ENCODE data around the gene YTHDC1.
"Not testable (repeated sequence)": the region's sequence is repeated elsewhere in the genome, so short reads cannot be mapped to it uniquely, and the experiment has no call there.

The YTHDC1 gene

GRCh38 chr4:68287704-68288392 lies 62.0 kb downstream of the YTHDC1 start:
- DNase-seq (ENCODE audit: low read depth), result no peak
- no peak overlapping the region for H3K9ac ChIP-seq (ENCODE audit: low read length)
- no peaks in the 10 kb centered on the region for H3K27me3 ChIP-seq (replicated peaks; ENCODE audit: control insufficient read depth, insufficient read depth, low read length)
- H3K36me3 ChIP-seq (ENCODE audit: control insufficient read depth, insufficient read depth, low read length, severe bottlenecking), result no peaks in the 10 kb centered on the region
- no peak overlapping the region for H3K4me3 ChIP-seq (ENCODE audit: low read length)
- H3K4me1 ChIP-seq (ENCODE audit: control insufficient read depth, insufficient read depth, low read length), result no peaks in the 10 kb centered on the region
- no peaks in the 10 kb centered on the region for H3K9me3 ChIP-seq (ENCODE audit: control insufficient read depth, low read length)

- H3K4me1 ChIP-seq (ENCODE audit: control insufficient read depth, insufficient read depth, low read length), result no peaks in the 10 kb centered on the region
- no peaks in the 10 kb centered on the region for H3K36me3 ChIP-seq (ENCODE audit: control insufficient read depth, insufficient read depth, low read length, severe bottlenecking)
- no peaks in the 10 kb centered on the region for H3K9me3 ChIP-seq (ENCODE audit: control insufficient read depth, low read length)
- DNase-seq (ENCODE audit: low read depth), result no peak
- H3K27me3 ChIP-seq (replicated peaks; ENCODE audit: control insufficient read depth, insufficient read depth, low read length), result no peaks in the 10 kb centered on the region
- no peak overlapping the region for H3K9ac ChIP-seq (ENCODE audit: low read length)
- no peak overlapping the region for H3K4me3 ChIP-seq (ENCODE audit: low read length)
These were observed 66.2 kb downstream of the YTHDC1 start for GRCh38 chr4:68283714-68284113.

- Histone ChIP-seq H3K9ac (ENCODE audit: low read length) (no peak overlapping the region), H3K4me3 (ENCODE audit: low read length) (no peak overlapping the region), H3K4me1 (ENCODE audit: control insufficient read depth, insufficient read depth, low read length) (no peaks in the 10 kb centered on the region), H3K36me3 (ENCODE audit: control insufficient read depth, insufficient read depth, low read length, severe bottlenecking) (no peaks in the 10 kb centered on the region), H3K9me3 (ENCODE audit: control insufficient read depth, low read length) (no peaks in the 10 kb centered on the region), H3K27me3 (replicated peaks; ENCODE audit: control insufficient read depth, insufficient read depth, low read length) (no peaks in the 10 kb centered on the region)
- no peak for DNase-seq (ENCODE audit: low read depth)
These were observed 66.8 kb downstream of the YTHDC1 start for GRCh38 chr4:68283095-68283494.

- DNase-seq (ENCODE audit: low read depth); H3K9ac ChIP-seq (ENCODE audit: low read length); H3K36me3 ChIP-seq (ENCODE audit: control insufficient read depth, insufficient read depth, low read length, severe bottlenecking); H3K27me3 ChIP-seq (replicated peaks; ENCODE audit: control insufficient read depth, insufficient read depth, low read length); H3K4me3 ChIP-seq (ENCODE audit: low read length); H3K4me1 ChIP-seq (ENCODE audit: control insufficient read depth, insufficient read depth, low read length); H3K9me3 ChIP-seq (ENCODE audit: control insufficient read depth, low read length): not testable (repeated sequence)
These were observed 67.8 kb downstream of the YTHDC1 start for GRCh38 chr4:68281796-68282740.

- no peak for DNase-seq (ENCODE audit: low read depth)
- H3K27me3 ChIP-seq (replicated peaks; ENCODE audit: control insufficient read depth, insufficient read depth, low read length), result no peaks in the 10 kb centered on the region
- H3K9me3 ChIP-seq (ENCODE audit: control insufficient read depth, low read length), result no peaks in the 10 kb centered on the region
- no peak overlapping the region for H3K4me3 ChIP-seq (ENCODE audit: low read length)
- no peak overlapping the region for H3K9ac ChIP-seq (ENCODE audit: low read length)
- peaks cover 6% of the 10 kb centered on the region for H3K4me1 ChIP-seq (ENCODE audit: control insufficient read depth, insufficient read depth, low read length)
- H3K36me3 ChIP-seq (ENCODE audit: control insufficient read depth, insufficient read depth, low read length, severe bottlenecking), result no peaks in the 10 kb centered on the region
These were observed 71.9 kb downstream of the YTHDC1 start for GRCh38 chr4:68278029-68278428.

- Histone ChIP-seq H3K36me3 (ENCODE audit: control insufficient read depth, insufficient read depth, low read length, severe bottlenecking) (no peaks in the 10 kb centered on the region), H3K9me3 (ENCODE audit: control insufficient read depth, low read length) (no peaks in the 10 kb centered on the region), H3K27me3 (replicated peaks; ENCODE audit: control insufficient read depth, insufficient read depth, low read length) (no peaks in the 10 kb centered on the region), H3K9ac (ENCODE audit: low read length) (no peak overlapping the region), H3K4me1 (ENCODE audit: control insufficient read depth, insufficient read depth, low read length) (peaks cover 10% of the 10 kb centered on the region), H3K4me3 (ENCODE audit: low read length) (no peak overlapping the region)
- no peak for DNase-seq (ENCODE audit: low read depth)
These were observed 72.3 kb downstream of the YTHDC1 start for GRCh38 chr4:68277627-68278026.

GRCh38 chr4:68272860-68273259 lies 77.0 kb downstream of the YTHDC1 start:
- H3K36me3 ChIP-seq (ENCODE audit: control insufficient read depth, insufficient read depth, low read length, severe bottlenecking), result no peaks in the 10 kb centered on the region
- peak overlapping the region; percentile 80 for H3K4me3 ChIP-seq (ENCODE audit: low read length)
- peak overlapping the region; percentile 37 for H3K9ac ChIP-seq (ENCODE audit: low read length)
- peaks cover 13% of the 10 kb centered on the region for H3K4me1 ChIP-seq (ENCODE audit: control insufficient read depth, insufficient read depth, low read length)
- H3K9me3 ChIP-seq (ENCODE audit: control insufficient read depth, low read length), result no peaks in the 10 kb centered on the region
- no peak for DNase-seq (ENCODE audit: low read depth)
- no peaks in the 10 kb centered on the region for H3K27me3 ChIP-seq (replicated peaks; ENCODE audit: control insufficient read depth, insufficient read depth, low read length)

GRCh38 chr4:68272380-68272779 lies 77.5 kb downstream of the YTHDC1 start:
- no peak for DNase-seq (ENCODE audit: low read depth)
- H3K4me3 ChIP-seq (ENCODE audit: low read length), result peak overlapping the region; percentile 80

GRCh38 chr4:68271851-68272357 lies 78.0 kb downstream of the YTHDC1 start:
- Histone ChIP-seq H3K27me3 (replicated peaks; ENCODE audit: control insufficient read depth, insufficient read depth, low read length) (no peaks in the 10 kb centered on the region), H3K4me3 (ENCODE audit: low read length) (peak overlapping the region; percentile 80), H3K9ac (ENCODE audit: low read length) (peak overlapping the region; percentile 37), H3K9me3 (ENCODE audit: control insufficient read depth, low read length) (no peaks in the 10 kb centered on the region), H3K4me1 (ENCODE audit: control insufficient read depth, insufficient read depth, low read length) (peaks cover 16% of the 10 kb centered on the region), H3K36me3 (ENCODE audit: control insufficient read depth, insufficient read depth, low read length, severe bottlenecking) (no peaks in the 10 kb centered on the region)
- DNase-seq (ENCODE audit: low read depth), result peak; percentile 79

More at GRCh38 chr4:68272380-68272779, 77.5 kb downstream of the YTHDC1 start:
- H3K36me3 ChIP-seq (ENCODE audit: control insufficient read depth, insufficient read depth, low read length, severe bottlenecking), result no peaks in the 10 kb centered on the region
- H3K27me3 ChIP-seq (replicated peaks; ENCODE audit: control insufficient read depth, insufficient read depth, low read length), result no peaks in the 10 kb centered on the region
- no peaks in the 10 kb centered on the region for H3K9me3 ChIP-seq (ENCODE audit: control insufficient read depth, low read length)
- H3K9ac ChIP-seq (ENCODE audit: low read length), result peak overlapping the region; percentile 37
- peaks cover 16% of the 10 kb centered on the region for H3K4me1 ChIP-seq (ENCODE audit: control insufficient read depth, insufficient read depth, low read length)

- no peak overlapping the region for H3K9ac ChIP-seq (ENCODE audit: low read length)
- no peak overlapping the region for H3K4me3 ChIP-seq (ENCODE audit: low read length)
- H3K9me3 ChIP-seq (ENCODE audit: control insufficient read depth, low read length), result no peaks in the 10 kb centered on the region
- no peak for DNase-seq (ENCODE audit: low read depth)
- H3K4me1 ChIP-seq (ENCODE audit: control insufficient read depth, insufficient read depth, low read length), result peaks cover 5% of the 10 kb centered on the region
- no peaks in the 10 kb centered on the region for H3K36me3 ChIP-seq (ENCODE audit: control insufficient read depth, insufficient read depth, low read length, severe bottlenecking)
- no peaks in the 10 kb centered on the region for H3K27me3 ChIP-seq (replicated peaks; ENCODE audit: control insufficient read depth, insufficient read depth, low read length)
These were observed 82.4 kb downstream of the YTHDC1 start for GRCh38 chr4:68267433-68267944.

GRCh38 chr4:68264875-68265565 lies 84.9 kb downstream of the YTHDC1 start:
- H3K9me3 ChIP-seq (ENCODE audit: control insufficient read depth, low read length), result no peaks in the 10 kb centered on the region
- no peaks in the 10 kb centered on the region for H3K36me3 ChIP-seq (ENCODE audit: control insufficient read depth, insufficient read depth, low read length, severe bottlenecking)
- H3K27me3 ChIP-seq (replicated peaks; ENCODE audit: control insufficient read depth, insufficient read depth, low read length), result no peaks in the 10 kb centered on the region
- H3K4me3 ChIP-seq (ENCODE audit: low read length), result no peak overlapping the region
- DNase-seq (ENCODE audit: low read depth), result no peak
- H3K9ac ChIP-seq (ENCODE audit: low read length), result no peak overlapping the region
- H3K4me1 ChIP-seq (ENCODE audit: control insufficient read depth, insufficient read depth, low read length), result peaks cover 3% of the 10 kb centered on the region

Data from adipocyte (in vitro differentiated cells).